Measurements from ENCODE around the gene CNNM4.

DNA sequence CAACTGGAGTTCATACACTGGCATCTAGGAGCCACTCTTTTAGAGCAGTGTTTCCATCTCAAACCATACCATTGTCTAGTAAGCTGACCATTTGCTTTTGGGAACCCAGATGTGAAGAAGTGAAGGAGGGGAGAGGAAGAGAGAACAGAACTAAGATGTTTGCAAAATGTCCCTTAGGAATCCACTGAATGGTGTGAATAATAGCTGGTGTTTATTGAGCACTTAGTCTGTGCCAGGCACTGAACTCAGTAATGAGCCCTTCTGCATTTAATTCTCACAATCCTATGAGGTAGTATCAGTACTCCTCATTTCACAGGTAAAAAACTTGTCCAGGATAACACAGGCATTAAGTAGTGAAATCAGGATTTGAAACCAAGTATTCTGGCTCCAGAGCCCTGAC lies 44.3 kb upstream of the CNNM4 start:
- TF ChIP-seq CEBPB (IDR thresholded peaks at IDR 0.05; ENCODE audit: low read depth, low read length) (no peak), RFX5 (IDR thresholded peaks at IDR 0.05; ENCODE audit: low read depth, low read length) (no peak), POLR2A (IDR thresholded peaks at IDR 0.05; ENCODE audit: low read depth, low read length) (no peak), NFE2L2 (IDR thresholded peaks at IDR 0.05; ENCODE audit: low read depth, low read length) (no peak), RAD21 (IDR thresholded peaks at IDR 0.05; ENCODE audit: low read length) (no peak), FOS (IDR thresholded peaks at IDR 0.05; ENCODE audit: low read depth, low read length) (no peak), BHLHE40 (IDR thresholded peaks at IDR 0.05; ENCODE audit: low read depth, low read length) (no peak), RCOR1 (IDR thresholded peaks at IDR 0.05; ENCODE audit: insufficient replicate concordance, low read length) (no peak), MAFK (IDR thresholded peaks at IDR 0.05; ENCODE audit: low read depth, low read length) (no peak), MXI1 (IDR thresholded peaks at IDR 0.05; ENCODE audit: borderline replicate concordance, low read depth, low read length) (no peak), MAZ (IDR thresholded peaks at IDR 0.05; ENCODE audit: borderline replicate concordance, low read depth, low read length) (no peak)
- TF ChIP-seq, protein P1, sequence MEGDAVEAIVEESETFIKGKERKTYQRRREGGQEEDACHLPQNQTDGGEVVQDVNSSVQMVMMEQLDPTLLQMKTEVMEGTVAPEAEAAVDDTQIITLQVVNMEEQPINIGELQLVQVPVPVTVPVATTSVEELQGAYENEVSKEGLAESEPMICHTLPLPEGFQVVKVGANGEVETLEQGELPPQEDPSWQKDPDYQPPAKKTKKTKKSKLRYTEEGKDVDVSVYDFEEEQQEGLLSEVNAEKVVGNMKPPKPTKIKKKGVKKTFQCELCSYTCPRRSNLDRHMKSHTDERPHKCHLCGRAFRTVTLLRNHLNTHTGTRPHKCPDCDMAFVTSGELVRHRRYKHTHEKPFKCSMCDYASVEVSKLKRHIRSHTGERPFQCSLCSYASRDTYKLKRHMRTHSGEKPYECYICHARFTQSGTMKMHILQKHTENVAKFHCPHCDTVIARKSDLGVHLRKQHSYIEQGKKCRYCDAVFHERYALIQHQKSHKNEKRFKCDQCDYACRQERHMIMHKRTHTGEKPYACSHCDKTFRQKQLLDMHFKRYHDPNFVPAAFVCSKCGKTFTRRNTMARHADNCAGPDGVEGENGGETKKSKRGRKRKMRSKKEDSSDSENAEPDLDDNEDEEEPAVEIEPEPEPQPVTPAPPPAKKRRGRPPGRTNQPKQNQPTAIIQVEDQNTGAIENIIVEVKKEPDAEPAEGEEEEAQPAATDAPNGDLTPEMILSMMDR (conservative IDR thresholded peaks at IDR 0.05; ENCODE audit: low read depth, low read length), result no peak
